ENCODE data around the gene FER. TPM values are rescaled to one million over a fixed set of nuclear protein-coding genes. Genes with fewer than 3 reads are reported as not detected.

Gene FER
- total RNA-seq, 1 experiment from 2014 or later: 22.1 TPM

DNA sequence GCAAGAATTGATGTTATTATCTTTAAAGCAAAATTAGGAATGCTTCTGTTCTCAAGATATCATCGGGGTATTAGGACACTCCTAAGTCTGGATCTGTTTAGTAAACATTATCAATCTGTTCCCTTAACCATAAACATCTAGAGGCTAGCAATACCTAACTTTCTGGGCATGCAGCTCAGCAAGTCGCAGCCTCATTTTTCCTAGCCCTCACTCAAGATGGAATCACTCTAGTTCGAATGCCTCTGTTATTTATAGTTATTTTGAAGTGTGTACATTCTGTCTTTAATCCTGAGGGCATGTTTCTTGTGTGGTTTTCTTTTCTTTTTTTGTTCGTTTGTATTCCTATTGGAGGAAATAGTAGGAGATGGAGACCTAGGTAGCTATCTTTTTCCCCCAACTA lies 66.9 kb downstream of the FER start:
- ChIA-PET CTCF (no interaction called here), POLR2A (no interaction called here)
- DNase-seq (ENCODE audit: low read depth, low spot score) (no peak), ATAC-seq (no peak)
- BruUV-seq (replicated peaks): no TSS peak
- no peaks in the 10 kb centered on the region for H3K9me3 ChIP-seq (ENCODE audit: control insufficient read depth, insufficient read depth, low read depth, low read length)
- H3K36me3 ChIP-seq (ENCODE audit: control insufficient read depth, insufficient read depth, low read length): no peaks in the 10 kb centered on the region
- no peaks in the 10 kb centered on the region for H3K27me3 ChIP-seq (ENCODE audit: control insufficient read depth, insufficient read depth, low read length)
- intact Hi-C loops (cut with micrococcal nuclease; ENCODE audit: unreplicated experiment): no loop called here
- no peak overlapping the region for H3K27ac ChIP-seq (ENCODE audit: low read length)
- no peaks in the 10 kb centered on the region for H3K4me1 ChIP-seq (ENCODE audit: control insufficient read depth, insufficient read depth, low read length)
- no peak overlapping the region for H3K4me3 ChIP-seq (ENCODE audit: low read depth in 2 of 2, low read length in 2 of 2)
- in situ Hi-C loops (cut with HindIII; ENCODE audit: low pct_unique_long_range_greater_than_20kb, low sequenced_read_pairs): no loop called here
- no peak for TF ChIP-seq REST (IDR thresholded peaks at IDR 0.05; ENCODE audit: insufficient read depth in 1 of 2, low read depth in 2 of 2, low read length in 1 of 2)
- TF ChIP-seq SIN3A (IDR thresholded peaks at IDR 0.05; ENCODE audit: borderline replicate concordance, insufficient read depth, low read depth, low read length): no peak
- TF ChIP-seq POLR2AphosphoS5 (IDR thresholded peaks at IDR 0.05; ENCODE audit: low read depth, low read length): no peak
- no peak for TF ChIP-seq TCF7L2 (IDR thresholded peaks at IDR 0.05; ENCODE audit: low read depth, low read length)
- TF ChIP-seq CTCF (IDR thresholded peaks at IDR 0.05): no peak

DNA sequence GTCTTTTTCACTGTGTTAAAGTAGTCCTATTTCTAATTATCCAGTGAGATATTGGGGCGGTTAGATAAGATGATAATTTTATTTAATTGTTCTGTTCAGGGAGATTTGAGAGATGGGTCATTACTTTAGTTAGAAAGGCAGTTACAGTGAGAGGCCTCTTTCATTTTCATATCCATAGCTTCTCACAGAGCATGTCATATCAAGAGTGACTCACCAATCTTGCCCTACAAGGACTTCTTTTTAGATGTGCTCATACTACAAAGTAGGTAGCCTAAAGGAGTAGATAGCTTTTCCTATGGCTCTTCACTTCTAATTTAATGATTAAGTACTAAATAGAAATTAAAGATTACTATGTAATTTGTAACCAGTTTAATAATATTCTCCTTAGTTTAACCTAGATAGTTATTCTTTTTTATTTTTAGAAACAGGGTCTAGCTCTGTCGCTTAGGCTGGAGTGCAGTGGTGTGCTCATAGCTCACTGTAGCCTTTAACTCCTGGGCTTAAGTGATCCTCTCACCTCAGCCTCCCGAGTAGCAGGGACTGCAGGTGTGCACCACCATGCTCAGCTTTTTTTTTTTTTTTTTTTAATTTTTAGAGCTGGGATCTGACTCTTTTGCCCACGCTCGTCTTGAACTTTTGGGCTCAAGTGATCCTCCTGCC lies 71.0 kb downstream of the FER start:
- Histone ChIP-seq H3K4me3 (ENCODE audit: low read depth in 2 of 2, low read length in 2 of 2) (no peak overlapping the region), H3K4me1 (ENCODE audit: control insufficient read depth, insufficient read depth, low read length) (no peaks in the 10 kb centered on the region), H3K27ac (ENCODE audit: low read length) (no peak overlapping the region), H3K9me3 (ENCODE audit: control insufficient read depth, insufficient read depth, low read depth, low read length) (no peaks in the 10 kb centered on the region), H3K36me3 (ENCODE audit: control insufficient read depth, insufficient read depth, low read length) (no peaks in the 10 kb centered on the region), H3K27me3 (ENCODE audit: control insufficient read depth, insufficient read depth, low read length) (no peaks in the 10 kb centered on the region)
- ATAC-seq (no peak), DNase-seq (ENCODE audit: low read depth, low spot score) (no peak)
- TF ChIP-seq POLR2AphosphoS5 (IDR thresholded peaks at IDR 0.05; ENCODE audit: low read depth, low read length): no peak
- TF ChIP-seq TCF7L2 (IDR thresholded peaks at IDR 0.05; ENCODE audit: low read depth, low read length): no peak
- no peak for TF ChIP-seq REST (IDR thresholded peaks at IDR 0.05; ENCODE audit: insufficient read depth in 1 of 2, low read depth in 2 of 2, low read length in 1 of 2)
- no peak for TF ChIP-seq SIN3A (IDR thresholded peaks at IDR 0.05; ENCODE audit: borderline replicate concordance, insufficient read depth, low read depth, low read length)
- TF ChIP-seq CTCF (IDR thresholded peaks at IDR 0.05): no peak
- ChIA-PET POLR2A (no interaction called here), CTCF (no interaction called here)
- BruUV-seq (replicated peaks): no TSS peak
- intact Hi-C loops (cut with micrococcal nuclease; ENCODE audit: unreplicated experiment) (no loop called here), in situ Hi-C loops (cut with HindIII; ENCODE audit: low pct_unique_long_range_greater_than_20kb, low sequenced_read_pairs) (no loop called here)

All from Panc1 (cell line).